ENCODE results near the gene PTTG1IP.

The PTTG1IP gene

GRCh38 chr21:44870748-44871495 lies 2.6 kb downstream of the PTTG1IP start:
- no peak for ATAC-seq (ENCODE audit: insufficient read depth, low read depth)
- Histone ChIP-seq H3K9me3 (ENCODE audit: insufficient read depth, low read length, severe bottlenecking) (no peaks in the 10 kb centered on the region), H3K27ac (ENCODE audit: low read length) (no peak overlapping the region), H3K27me3 (ENCODE audit: insufficient read depth, low read length, poor library complexity) (peaks cover 19% of the 10 kb centered on the region), H3K4me2 (ENCODE audit: insufficient read depth, low read length) (peak overlapping the region; percentile 99), H3K79me2 (ENCODE audit: insufficient read depth, low read length) (peaks cover 75% of the 10 kb centered on the region), H3K4me1 (ENCODE audit: insufficient read depth, low read length) (peaks cover 75% of the 10 kb centered on the region), H3K9ac (ENCODE audit: low read depth, low read length) (no peak overlapping the region), H2AFZ (ENCODE audit: low read depth, low read length) (no peak overlapping the region), H4K20me1 (ENCODE audit: insufficient read depth, low read length) (peaks cover 68% of the 10 kb centered on the region), H3K4me3 (ENCODE audit: low read depth in 1 of 2, low read length in 2 of 2) (no peak overlapping the region), H3K36me3 (ENCODE audit: insufficient read depth, low read length) (peaks cover 18% of the 10 kb centered on the region)
- DNase-seq = no peak
- no peak for TF ChIP-seq CTCF (IDR thresholded peaks at IDR 0.05; ENCODE audit: borderline replicate concordance, extremely low read depth, low read length, poor library complexity, severe bottlenecking)
- TF ChIP-seq EZH2 (IDR thresholded peaks at IDR 0.05; ENCODE audit: borderline replicate concordance, low read depth, low read length, severe bottlenecking) = no peak

GRCh38 chr21:44869781-44870747 lies 3.4 kb downstream of the PTTG1IP start:
- no peaks in the 10 kb centered on the region for H3K9me3 ChIP-seq (ENCODE audit: insufficient read depth, low read length, severe bottlenecking)
- TF ChIP-seq CTCF (IDR thresholded peaks at IDR 0.05; ENCODE audit: borderline replicate concordance, extremely low read depth, low read length, poor library complexity, severe bottlenecking) (no peak), EZH2 (IDR thresholded peaks at IDR 0.05; ENCODE audit: borderline replicate concordance, low read depth, low read length, severe bottlenecking) (no peak)
- H3K9ac ChIP-seq (ENCODE audit: low read depth, low read length) = no peak overlapping the region
- peaks cover 26% of the 10 kb centered on the region for H3K36me3 ChIP-seq (ENCODE audit: insufficient read depth, low read length)
- H4K20me1 ChIP-seq (ENCODE audit: insufficient read depth, low read length) = peaks cover 76% of the 10 kb centered on the region
- no peak overlapping the region for H3K4me3 ChIP-seq (ENCODE audit: low read depth in 1 of 2, low read length in 2 of 2)
- H3K79me2 ChIP-seq (ENCODE audit: insufficient read depth, low read length) = peaks cover 83% of the 10 kb centered on the region
- peak overlapping the region; percentile 99; the same call in 1 of the 2 replicates for H3K4me2 ChIP-seq (ENCODE audit: insufficient read depth, low read length)
- H3K27me3 ChIP-seq (ENCODE audit: insufficient read depth, low read length, poor library complexity) = peaks cover 11% of the 10 kb centered on the region
- H3K4me1 ChIP-seq (ENCODE audit: insufficient read depth, low read length) = peaks cover 76% of the 10 kb centered on the region
- H3K27ac ChIP-seq (ENCODE audit: low read length) = no peak overlapping the region
- DNase-seq (no peak), ATAC-seq (ENCODE audit: insufficient read depth, low read depth) (no peak)
- H2AFZ ChIP-seq (ENCODE audit: low read depth, low read length) = no peak overlapping the region

GRCh38 chr21:44868707-44869106 lies 4.8 kb downstream of the PTTG1IP start:
- Histone ChIP-seq H3K36me3 (ENCODE audit: insufficient read depth, low read length) (peaks cover 38% of the 10 kb centered on the region), H4K20me1 (ENCODE audit: insufficient read depth, low read length) (peaks cover 88% of the 10 kb centered on the region), H3K9ac (ENCODE audit: low read depth, low read length) (no peak overlapping the region), H3K9me3 (ENCODE audit: insufficient read depth, low read length, severe bottlenecking) (no peaks in the 10 kb centered on the region), H3K4me1 (ENCODE audit: insufficient read depth, low read length) (peaks cover 63% of the 10 kb centered on the region), H3K4me2 (ENCODE audit: insufficient read depth, low read length) (no peak overlapping the region), H3K27me3 (ENCODE audit: insufficient read depth, low read length, poor library complexity) (no peaks in the 10 kb centered on the region), H3K4me3 (ENCODE audit: low read depth in 1 of 2, low read length in 2 of 2) (no peak overlapping the region), H3K27ac (ENCODE audit: low read length) (no peak overlapping the region), H3K79me2 (ENCODE audit: insufficient read depth, low read length) (peaks cover 96% of the 10 kb centered on the region), H2AFZ (ENCODE audit: low read depth, low read length) (no peak overlapping the region)
- TF ChIP-seq CTCF (IDR thresholded peaks at IDR 0.05; ENCODE audit: borderline replicate concordance, extremely low read depth, low read length, poor library complexity, severe bottlenecking) (no peak), EZH2 (IDR thresholded peaks at IDR 0.05; ENCODE audit: borderline replicate concordance, low read depth, low read length, severe bottlenecking) (no peak)
- no peak for ATAC-seq (ENCODE audit: insufficient read depth, low read depth)
- no peak for DNase-seq
